HL-60 (cell line): ENCODE measurements around the gene CRMP1.
"Not testable (repeated sequence)": the region's sequence is repeated elsewhere in the genome, so short reads cannot be mapped to it uniquely, and the experiment has no call there.

ENCODE experiments used
- DNase-seq, 2 experiments: peaks; one replicate each; pipeline ENCODE4 v3.0.0-alpha.2; 2010 to 2020; ENCODE audit warnings: low read depth in 1 of 2, low spot score in 1 of 2
- H3K27ac ChIP-seq: fragments of 250-450 bp; sonication (Bioruptor Pico); replicated peaks from 2 replicates; pipeline ENCODE4 v1.5.1; 2020; ENCODE audit warnings: mild to moderate bottlenecking, moderate library complexity
- H3K27me3 ChIP-seq: fragments of 250-450 bp; sonication (Bioruptor Pico); 2 replicates; pipeline ENCODE4 v1.5.1; 2021; ENCODE audit warnings: mild to moderate bottlenecking, moderate library complexity; ENCODE audit not compliant: insufficient read depth, poor library complexity, severe bottlenecking
- H3K4me3 ChIP-seq: replicated peaks from 2 replicates; pipeline ENCODE4 v1.5.1; 2011; ENCODE audit warnings: mild to moderate bottlenecking, control low read depth, low read length; ENCODE audit not compliant: insufficient read depth
- CTCF ChIP-seq: IDR thresholded peaks from one replicate; pipeline ENCODE4 v1.5.1; 2011; ENCODE audit warnings: low read length, control low read depth, inconsistent platforms; ENCODE audit not compliant: insufficient read depth
- GABPA ChIP-seq: IDR thresholded peaks from 2 replicates; pipeline ENCODE4 v1.6.1; 2012; ENCODE audit warnings: low read depth
- POLR2AphosphoS5 ChIP-seq: IDR thresholded peaks from 2 replicates; pipeline ENCODE4 v1.6.1; 2012; ENCODE audit warnings: low read depth
- REST ChIP-seq: IDR thresholded peaks from 2 replicates; pipeline ENCODE4 v1.6.1; 2012; ENCODE audit warnings: low read depth; ENCODE audit not compliant: insufficient replicate concordance
- SPI1 ChIP-seq: IDR thresholded peaks from 2 replicates; pipeline ENCODE4 v1.6.1; 2012; ENCODE audit warnings: low read depth, mild to moderate bottlenecking, borderline replicate concordance

Gene CRMP1

GRCh38 chr4:5858020-5858769 lies 34.7 kb downstream of the CRMP1 start:
- TF ChIP-seq GABPA, result no peak
- TF ChIP-seq REST, result no peak
- TF ChIP-seq POLR2AphosphoS5, result no peak
- no peak for TF ChIP-seq SPI1
- no peak for TF ChIP-seq CTCF
- Histone ChIP-seq H3K27me3 (no peaks in the 10 kb centered on the region), H3K27ac (no peak overlapping the region), H3K4me3 (no peak overlapping the region)
- no peak for DNase-seq

- no peaks in the 10 kb centered on the region for H3K27me3 ChIP-seq
- DNase-seq, result no peak
- no peak overlapping the region for H3K27ac ChIP-seq
- H3K4me3 ChIP-seq, result no peak overlapping the region
- TF ChIP-seq REST, result no peak
- no peak for TF ChIP-seq CTCF
- TF ChIP-seq SPI1, result no peak
- TF ChIP-seq GABPA, result no peak
- no peak for TF ChIP-seq POLR2AphosphoS5
Observed at GRCh38 chr4:5857199-5857598, 35.7 kb downstream of the CRMP1 start.

- H3K27ac ChIP-seq, H3K4me3 ChIP-seq, DNase-seq, H3K27me3 ChIP-seq: not testable (repeated sequence)
Observed at GRCh38 chr4:5856362-5856761, 36.5 kb downstream of the CRMP1 start.

GRCh38 chr4:5854929-5855328 lies 38.0 kb downstream of the CRMP1 start:
- TF ChIP-seq REST, result no peak
- TF ChIP-seq POLR2AphosphoS5, result no peak
- TF ChIP-seq CTCF, result no peak
- TF ChIP-seq SPI1, result no peak
- TF ChIP-seq GABPA, result no peak

More at GRCh38 chr4:5854929-5855328, 38.0 kb downstream of the CRMP1 start:
- no peak overlapping the region for H3K27ac ChIP-seq
- H3K4me3 ChIP-seq, result no peak overlapping the region
- no peaks in the 10 kb centered on the region for H3K27me3 ChIP-seq
- DNase-seq, result no peak
